ENCODE measurements around the gene NEURL1B.

NEURL1B gene

GRCh38 chr5:172607213-172607793 is 33.8 kb upstream of the NEURL1B start:
- peak; percentile 71 for DNase-seq (ENCODE audit: low read depth)
- H3K4me3 ChIP-seq (ENCODE audit: low read depth, low read length) = no peak overlapping the region

GRCh38 chr5:172608773-172609172 is 32.3 kb upstream of the NEURL1B start:
- no peak overlapping the region for H3K4me3 ChIP-seq (ENCODE audit: low read depth, low read length)
- no peak for DNase-seq (ENCODE audit: low read depth)

GRCh38 chr5:172610643-172611042 is 30.4 kb upstream of the NEURL1B start:
- no peak overlapping the region for H3K4me3 ChIP-seq (ENCODE audit: low read depth, low read length)
- no peak for DNase-seq (ENCODE audit: low read depth)

- H3K4me3 ChIP-seq (ENCODE audit: low read depth, low read length) = no peak overlapping the region
- DNase-seq (ENCODE audit: low read depth) = no peak
These were observed 29.1 kb upstream of the NEURL1B start for GRCh38 chr5:172611913-172612312.

- no peak overlapping the region for H3K4me3 ChIP-seq (ENCODE audit: low read depth, low read length)
- DNase-seq (ENCODE audit: low read depth) = no peak
These were observed 28.3 kb upstream of the NEURL1B start for GRCh38 chr5:172612771-172613170.

GRCh38 chr5:172616136-172616535 is 24.9 kb upstream of the NEURL1B start:
- DNase-seq (ENCODE audit: low read depth) = no peak
- H3K4me3 ChIP-seq (ENCODE audit: low read depth, low read length) = no peak overlapping the region

GRCh38 chr5:172616730-172617129 is 24.3 kb upstream of the NEURL1B start:
- no peak overlapping the region for H3K4me3 ChIP-seq (ENCODE audit: low read depth, low read length)
- DNase-seq (ENCODE audit: low read depth) = no peak

GRCh38 chr5:172617817-172618216 is 23.2 kb upstream of the NEURL1B start:
- H3K4me3 ChIP-seq (ENCODE audit: low read depth, low read length) = no peak overlapping the region
- no peak for DNase-seq (ENCODE audit: low read depth)

- no peak for DNase-seq (ENCODE audit: low read depth)
These were observed 22.3 kb upstream of the NEURL1B start for GRCh38 chr5:172618574-172619365.

GRCh38 chr5:172620506-172620905 is 20.6 kb upstream of the NEURL1B start:
- no peak for DNase-seq (ENCODE audit: low read depth)
- H3K4me3 ChIP-seq (ENCODE audit: low read depth, low read length) = no peak overlapping the region

More at GRCh38 chr5:172618574-172619365, 22.3 kb upstream of the NEURL1B start:
- no peak overlapping the region for H3K4me3 ChIP-seq (ENCODE audit: low read depth, low read length)

GRCh38 chr5:172622091-172623046 is 18.7 kb upstream of the NEURL1B start:
- no peak overlapping the region for H3K4me3 ChIP-seq (ENCODE audit: low read depth, low read length)
- no peak for DNase-seq (ENCODE audit: low read depth)

GRCh38 chr5:172623313-172623980 is 17.6 kb upstream of the NEURL1B start:
- DNase-seq (ENCODE audit: low read depth) = no peak
- H3K4me3 ChIP-seq (ENCODE audit: low read depth, low read length) = no peak overlapping the region

- H3K4me3 ChIP-seq (ENCODE audit: low read depth, low read length) = no peak overlapping the region
- no peak for DNase-seq (ENCODE audit: low read depth)
These were observed 16.7 kb upstream of the NEURL1B start for GRCh38 chr5:172624083-172624995.

- H3K4me3 ChIP-seq (ENCODE audit: low read depth, low read length) = no peak overlapping the region
- DNase-seq (ENCODE audit: low read depth) = no peak
These were observed 15.8 kb upstream of the NEURL1B start for GRCh38 chr5:172624996-172625964.

- H3K4me3 ChIP-seq (ENCODE audit: low read depth, low read length) = no peak overlapping the region
- no peak for DNase-seq (ENCODE audit: low read depth)
These were observed 15.0 kb upstream of the NEURL1B start for GRCh38 chr5:172626031-172626581.

GRCh38 chr5:172630082-172630481 is 11.0 kb upstream of the NEURL1B start:
- H3K4me3 ChIP-seq (ENCODE audit: low read depth, low read length) = no peak overlapping the region
- DNase-seq (ENCODE audit: low read depth) = no peak

GRCh38 chr5:172630482-172630881 is 10.6 kb upstream of the NEURL1B start:
- no peak for DNase-seq (ENCODE audit: low read depth)
- H3K4me3 ChIP-seq (ENCODE audit: low read depth, low read length) = no peak overlapping the region
